Kidney capillary endothelial cell (primary cell): ENCODE measurements around the gene ATG3.
A peak's percentile ranks its signal among the peaks of the same experiment; 100 is the strongest.
"Not testable (repeated sequence)": the region's sequence is repeated elsewhere in the genome, so short reads cannot be mapped to it uniquely, and the experiment has no call there.

ENCODE experiments used
- DNase-seq: peaks from one replicate; pipeline ENCODE4 v3.0.0-alpha.2; 2018; ENCODE audit warnings: low spot score

Gene ATG3

GRCh38 chr3:112560721-112561483 is 860 bp downstream of the ATG3 start:
- peak; percentile 69 for DNase-seq

DNA sequence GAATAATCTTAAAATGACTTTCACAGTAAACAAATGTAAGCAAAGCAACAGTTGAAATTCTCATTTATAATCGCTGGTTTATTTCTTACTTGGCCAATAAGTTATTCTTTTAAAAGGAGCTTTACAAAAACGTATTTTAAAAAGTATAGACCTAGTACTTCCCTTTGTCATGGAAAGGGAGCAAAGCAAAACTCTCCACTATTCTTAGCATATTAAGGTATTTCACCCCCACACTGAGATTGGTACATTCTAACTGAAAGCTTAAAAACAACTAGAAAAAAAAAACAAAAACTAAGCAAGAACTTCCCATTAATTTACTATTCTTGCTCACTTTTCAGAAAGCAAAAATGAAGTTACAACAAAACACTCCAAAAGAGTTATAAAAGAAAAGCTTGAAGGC is 1.5 kb downstream of the ATG3 start:
- DNase-seq, result no peak

DNA sequence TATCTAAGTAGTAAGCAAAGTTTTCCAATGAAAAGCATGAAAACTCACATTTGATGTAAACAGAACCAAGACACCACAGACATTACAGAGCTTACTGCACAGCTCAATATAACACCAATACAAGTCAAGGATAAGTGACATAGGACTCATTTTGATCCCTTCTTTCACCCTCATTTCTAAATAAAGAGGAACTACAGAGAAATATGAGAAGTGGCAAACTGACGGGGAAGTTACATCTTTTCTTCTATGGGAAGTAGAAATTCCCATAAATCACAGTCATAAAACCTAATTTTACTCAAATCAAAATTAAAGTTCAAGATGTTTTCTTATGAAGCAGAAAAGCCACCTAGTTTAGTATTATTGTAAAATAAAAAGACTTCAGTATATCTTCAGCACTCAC is 3.8 kb downstream of the ATG3 start:
- DNase-seq, result no peak

DNA sequence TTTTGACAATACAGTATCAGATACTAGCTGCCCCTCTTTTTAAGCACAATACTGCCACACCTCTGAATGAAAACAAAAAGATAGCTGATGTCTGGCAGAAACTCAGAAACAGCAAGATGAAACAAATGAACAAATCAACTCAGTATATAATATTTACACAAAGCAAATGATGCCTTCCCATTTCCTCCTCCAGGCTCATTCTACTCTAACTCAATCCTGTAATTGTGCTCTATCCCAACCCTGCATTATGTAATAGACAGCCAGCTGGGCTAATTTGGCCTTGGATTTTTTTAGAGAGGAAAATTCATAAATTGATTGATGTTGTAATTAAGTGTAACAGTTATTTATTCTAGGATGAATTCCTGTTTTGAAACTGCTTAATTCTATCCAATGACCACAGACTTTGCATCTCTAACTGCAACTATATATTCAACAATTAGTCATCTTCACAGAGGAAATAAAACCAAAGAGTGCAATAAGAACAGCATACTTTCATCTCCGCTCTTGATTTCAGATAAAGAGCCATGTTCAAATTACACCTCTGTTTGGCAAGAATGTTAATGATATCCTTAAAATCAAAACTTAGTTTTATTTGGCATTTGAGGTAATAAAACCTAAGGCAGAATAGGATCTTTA is 6.1 kb downstream of the ATG3 start:
- DNase-seq, result no peak

DNA sequence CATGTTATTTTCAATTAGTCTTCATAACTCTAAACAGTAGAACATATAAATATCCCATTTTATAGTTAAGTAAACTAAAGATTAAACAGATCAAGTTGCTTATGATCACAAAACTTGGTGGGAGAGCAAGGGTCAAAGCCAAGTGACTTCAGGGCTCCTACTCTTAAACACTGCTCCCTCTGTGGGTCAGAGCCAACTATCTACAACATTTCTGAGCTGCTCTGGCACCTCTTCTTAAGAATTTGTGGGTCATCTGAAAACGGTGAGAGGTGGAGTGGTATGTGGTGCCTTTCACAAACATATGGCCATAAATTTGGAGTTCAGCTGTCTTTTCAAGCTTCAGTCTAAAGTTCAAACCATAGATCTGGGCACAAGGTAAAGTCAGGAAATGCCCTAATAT is 10.9 kb downstream of the ATG3 start:
- no peak for DNase-seq

DNA sequence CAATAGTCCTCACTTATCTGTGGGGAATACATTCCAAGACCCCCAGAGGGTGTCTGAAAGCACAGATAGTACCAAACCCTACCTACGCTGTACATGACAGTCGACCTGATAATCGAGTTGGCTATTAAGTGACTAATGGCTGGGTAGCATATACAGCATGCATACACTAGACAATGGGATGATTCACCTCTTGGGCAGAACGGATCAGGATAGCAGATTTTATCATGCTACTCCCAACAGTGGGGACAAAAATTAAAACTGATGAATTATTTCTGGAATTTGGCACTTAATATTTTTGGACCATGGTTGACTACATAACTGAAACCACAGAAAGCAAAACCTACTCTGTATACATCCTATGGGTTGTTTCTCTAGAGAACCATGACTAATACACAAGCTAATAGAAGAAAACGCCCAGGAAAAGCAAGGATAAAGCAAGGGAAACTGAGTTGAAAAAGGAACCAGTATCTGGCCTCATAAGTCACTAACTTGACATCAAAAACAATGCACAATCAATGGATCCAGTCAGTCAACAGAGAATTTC is 15.5 kb downstream of the ATG3 start:
- DNase-seq, result peak; percentile 43

DNA sequence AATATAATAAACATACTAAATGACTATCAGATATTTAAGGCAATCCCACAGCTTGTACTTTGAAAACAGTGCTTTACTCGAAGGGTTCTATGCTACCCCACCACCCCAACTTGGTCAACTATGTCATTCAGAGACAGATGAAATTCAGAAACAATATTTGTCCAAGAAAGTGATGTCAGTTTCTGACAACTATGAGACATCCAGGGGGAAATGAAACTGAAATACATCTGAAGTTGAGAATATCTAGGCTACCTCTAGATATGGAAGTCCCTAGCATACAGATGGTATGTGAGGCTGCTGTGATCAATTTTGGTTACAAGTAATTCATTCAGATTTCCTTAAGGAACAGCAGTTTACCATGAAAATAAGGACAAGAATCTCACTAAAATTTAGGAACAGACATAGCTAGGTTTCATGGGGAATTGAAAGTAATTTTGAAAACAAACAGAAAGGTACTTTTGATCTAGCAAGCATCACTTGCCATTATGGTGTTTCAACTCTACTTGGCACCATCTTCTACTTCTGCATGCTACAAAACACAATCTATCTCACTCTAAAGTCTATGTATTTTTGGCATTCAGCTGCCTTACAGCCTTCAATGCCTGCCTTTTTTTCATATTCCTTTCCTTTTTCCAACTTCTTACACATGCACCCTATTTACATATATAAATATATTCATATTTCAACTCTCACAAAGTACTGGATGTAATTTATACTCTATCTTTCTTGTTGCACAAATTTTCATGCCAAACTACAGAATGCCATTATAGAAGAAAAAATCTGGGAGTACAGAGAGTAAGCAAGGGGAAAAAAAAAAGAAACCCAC is 21.7 kb downstream of the ATG3 start:
- no peak for DNase-seq

GRCh38 chr3:112531358-112531781 is 30.4 kb downstream of the ATG3 start:
- DNase-seq, result peak; percentile 44

DNA sequence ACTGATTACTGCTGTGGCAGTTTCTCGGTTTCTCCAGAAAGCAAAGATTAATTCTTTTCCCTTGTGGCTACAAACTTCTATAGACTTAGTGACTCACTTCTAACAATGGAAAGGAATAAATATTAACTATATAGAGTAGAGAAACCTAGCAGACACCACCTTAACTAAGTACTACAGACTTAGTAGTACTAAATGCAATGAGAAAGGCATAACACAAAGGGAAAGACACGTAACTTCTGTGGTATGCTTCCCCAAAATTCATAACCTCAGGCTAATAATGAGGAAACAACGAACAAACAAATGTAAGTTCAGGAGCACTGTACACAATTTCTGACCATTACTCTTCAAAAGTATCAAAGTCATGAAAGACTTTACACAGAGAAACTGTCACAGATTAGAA is 31.2 kb downstream of the ATG3 start:
- DNase-seq, result no peak

DNA sequence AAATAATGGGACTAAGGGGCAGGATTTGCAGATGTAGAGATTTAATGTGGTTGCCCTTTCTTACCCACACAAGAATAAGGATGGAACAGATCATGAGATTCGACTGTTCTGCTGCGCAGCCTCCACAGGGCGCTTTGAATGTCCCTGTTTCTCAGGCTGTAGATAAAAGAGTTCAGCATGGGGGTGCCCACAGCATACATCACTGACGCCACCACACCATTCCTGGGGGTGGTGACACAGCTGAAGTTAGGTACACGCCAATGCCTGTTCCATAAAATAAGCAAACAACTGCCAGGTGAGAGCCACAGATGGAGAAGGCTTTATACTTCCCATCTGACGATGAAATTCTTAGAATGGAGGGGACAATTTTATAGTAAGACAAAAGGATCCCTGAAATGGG is 37.6 kb downstream of the ATG3 start:
- not testable (repeated sequence) for DNase-seq

- peak; percentile 70 for DNase-seq
Observed at GRCh38 chr3:112519424-112520001, 42.2 kb downstream of the ATG3 start.

DNA sequence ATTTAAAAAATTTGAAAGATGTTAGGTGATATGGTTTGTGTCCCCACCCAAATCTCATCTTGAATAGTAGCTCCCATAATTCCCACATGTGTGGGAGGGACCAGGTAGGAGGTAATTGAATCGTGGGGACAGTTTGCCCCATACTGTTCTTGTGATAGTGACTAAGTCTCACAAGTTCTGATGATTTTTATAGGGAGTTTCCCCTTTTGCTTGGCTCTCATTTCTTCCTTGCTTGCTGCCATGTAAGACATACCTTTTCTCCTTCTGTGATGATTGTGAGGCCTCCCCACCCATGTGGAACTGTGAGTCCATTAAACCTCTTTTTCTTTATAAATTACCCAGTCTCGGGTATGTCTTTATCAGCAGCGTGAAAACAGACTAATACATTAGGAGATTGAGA is 42.8 kb downstream of the ATG3 start:
- not testable (repeated sequence) for DNase-seq

DNA sequence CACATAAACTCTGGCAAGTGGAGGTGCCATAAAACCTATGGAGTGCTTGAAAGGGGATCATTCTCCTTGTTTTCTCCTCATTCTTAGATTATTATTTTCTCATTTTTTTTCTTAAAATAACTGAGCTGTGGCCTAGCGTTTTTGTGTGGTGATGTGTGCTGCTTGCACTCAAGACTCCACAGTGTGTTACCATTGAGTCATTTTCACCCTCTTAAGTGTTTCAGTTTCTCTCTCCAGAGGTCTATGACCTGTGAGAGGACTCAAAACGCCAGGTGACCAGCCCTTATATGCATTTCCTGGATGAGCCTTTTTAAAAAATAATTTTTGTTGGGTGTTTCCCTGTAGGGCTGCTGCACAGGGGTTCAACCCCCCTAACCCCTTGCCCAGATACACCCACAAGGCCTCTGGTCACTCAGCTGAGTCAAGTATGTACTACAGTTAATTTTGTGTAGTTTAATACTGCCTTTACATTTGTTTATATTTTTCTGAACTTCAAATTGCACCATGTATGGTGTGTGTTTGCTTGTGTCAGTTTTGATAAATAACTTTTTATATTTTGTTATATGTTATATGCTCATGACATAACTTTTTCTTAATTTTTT is 47.1 kb downstream of the ATG3 start:
- no peak for DNase-seq

GRCh38 chr3:112512320-112512719 is 49.4 kb downstream of the ATG3 start:
- DNase-seq, result no peak

GRCh38 chr3:112508860-112509259 is 52.9 kb downstream of the ATG3 start:
- DNase-seq, result no peak

DNA sequence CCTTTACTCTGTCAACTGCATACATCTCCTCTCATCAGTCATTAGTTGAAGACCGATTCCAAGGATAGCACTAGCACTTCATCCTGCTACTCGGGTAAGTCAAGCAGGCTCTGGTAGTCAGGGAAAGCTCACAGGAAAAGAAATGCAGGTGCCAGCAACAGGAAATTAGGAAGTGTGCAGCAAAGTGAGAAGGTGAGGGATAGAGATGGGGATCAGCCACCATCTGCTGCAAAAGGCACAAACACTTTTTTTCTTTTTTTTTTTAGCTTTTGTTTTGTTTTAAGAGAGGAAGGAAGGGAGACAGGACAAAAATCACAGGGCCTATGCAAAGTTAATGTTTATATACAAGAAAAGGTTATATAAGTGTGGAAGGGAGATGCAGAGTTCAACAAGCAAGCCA is 53.5 kb downstream of the ATG3 start:
- no peak for DNase-seq

- DNase-seq, result no peak
Observed at GRCh38 chr3:112505907-112506306, 55.9 kb downstream of the ATG3 start.

GRCh38 chr3:112504123-112504522 is 57.6 kb downstream of the ATG3 start:
- no peak for DNase-seq

DNA sequence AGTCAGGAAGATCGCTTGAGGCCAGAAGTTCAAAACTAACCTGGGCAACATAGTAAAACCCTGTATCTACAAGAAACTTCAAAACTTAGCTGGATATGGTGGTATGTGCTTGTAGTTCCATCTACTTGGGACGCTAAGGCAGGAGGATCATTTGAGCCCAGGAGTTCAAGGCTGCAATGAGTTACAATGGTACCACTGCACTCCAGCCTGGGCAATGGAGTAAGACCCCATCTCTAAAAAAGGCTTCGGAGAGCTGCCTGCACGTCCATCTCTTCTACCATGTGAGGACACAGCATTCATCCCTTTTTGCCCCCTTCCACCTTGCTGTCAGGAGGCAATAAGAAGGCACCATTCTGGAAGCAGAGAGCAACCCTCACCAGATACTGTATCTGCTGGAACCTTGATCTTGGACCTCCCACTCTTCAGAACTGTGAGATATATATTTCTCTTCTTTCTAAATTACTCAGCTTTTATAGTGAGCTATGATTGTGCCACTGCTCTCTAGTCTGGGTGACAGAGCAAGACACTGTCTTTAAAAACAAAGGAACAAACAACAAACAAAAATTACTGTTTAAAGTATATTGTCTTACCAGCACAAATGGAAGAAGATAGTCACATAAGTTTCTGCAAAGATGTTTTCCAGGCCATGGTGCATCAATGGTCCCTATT is 58.3 kb downstream of the ATG3 start:
- no peak for DNase-seq

GRCh38 chr3:112500621-112501020 is 61.1 kb downstream of the ATG3 start:
- peak; percentile 21 for DNase-seq
